GM19035 (cell line): ENCODE measurements around the gene WWTR1.

Source experiments
- ATAC-seq: cut with Tn5 transposase; IDR thresholded peaks from one replicate; pipeline ENCODE4 v1.9.1; 2021; ENCODE audit not compliant: unreplicated experiment

Gene WWTR1

GRCh38 chr3:149536429-149536828, 121.4 kb downstream of the WWTR1 start:
- ATAC-seq, result no peak

DNA sequence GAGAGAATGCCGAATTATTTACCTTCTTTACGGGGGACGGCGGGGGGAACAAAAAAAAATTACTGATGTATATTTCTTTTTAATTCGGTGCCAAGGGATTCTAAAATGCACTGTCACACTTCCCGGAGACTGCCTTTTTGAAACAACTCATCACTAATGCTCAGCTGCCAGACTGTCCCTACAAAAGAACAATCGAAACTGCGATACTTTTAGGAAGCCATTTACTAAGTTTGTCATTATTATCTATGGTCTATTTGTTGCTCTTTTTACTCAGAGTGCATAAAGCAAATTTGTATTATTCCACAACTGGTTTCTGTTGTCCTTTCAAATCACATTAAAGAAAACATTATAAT, 122.5 kb downstream of the WWTR1 start:
- no peak for ATAC-seq

DNA sequence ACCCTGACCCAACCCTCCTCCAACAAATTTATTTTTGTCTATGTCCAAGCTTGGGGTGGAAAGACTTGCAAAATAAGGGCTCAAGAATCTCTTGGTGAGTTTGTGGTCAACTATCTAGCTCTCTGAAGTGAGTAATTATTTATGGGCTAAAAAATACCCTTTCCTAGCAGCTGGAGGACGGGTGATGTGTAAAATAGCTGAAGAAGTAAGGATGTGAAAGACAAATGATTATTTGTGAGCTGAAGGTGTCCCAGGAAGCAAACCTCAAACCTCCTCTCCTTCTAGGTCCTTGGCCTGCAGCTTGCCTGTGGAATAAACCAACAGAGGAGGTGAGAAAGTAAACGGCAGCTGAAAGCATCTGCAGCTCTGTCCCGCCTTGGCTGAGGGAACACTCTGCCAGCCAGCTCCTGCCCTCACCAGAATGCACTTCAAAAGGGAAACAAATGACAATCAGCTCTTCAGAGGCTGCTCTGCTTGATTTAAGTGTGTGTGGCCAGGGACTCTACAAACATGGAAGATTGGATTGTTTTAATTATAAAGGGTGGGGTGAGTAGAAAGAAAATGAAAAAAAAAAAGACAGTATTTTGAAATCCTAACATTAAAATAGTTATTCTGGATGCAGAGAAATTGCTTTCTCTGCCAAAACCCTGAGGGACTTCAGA, 123.0 kb downstream of the WWTR1 start:
- ATAC-seq, result no peak

DNA sequence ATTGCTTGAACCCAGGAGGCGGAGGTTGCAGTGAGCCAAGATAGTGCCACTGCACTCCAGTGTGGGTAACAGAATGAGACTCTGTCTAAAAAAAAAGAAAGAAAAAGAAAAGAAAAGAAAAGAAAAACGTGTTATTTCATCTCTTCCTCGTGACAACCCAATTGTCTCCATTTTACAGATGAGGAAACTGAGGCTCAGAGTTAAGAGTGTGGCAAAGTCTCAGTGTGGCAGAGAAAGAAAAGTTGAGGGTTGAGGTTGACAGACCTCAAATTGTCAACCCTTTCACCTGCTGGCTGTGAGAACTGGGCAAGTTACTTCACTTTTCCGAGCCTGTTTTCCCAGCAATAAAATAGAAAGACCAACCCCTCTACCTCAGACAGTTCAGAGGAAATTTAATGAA, 123.7 kb downstream of the WWTR1 start:
- ATAC-seq, result no peak

GRCh38 chr3:149532489-149533180, 125.2 kb downstream of the WWTR1 start:
- peak; percentile 57 for ATAC-seq

DNA sequence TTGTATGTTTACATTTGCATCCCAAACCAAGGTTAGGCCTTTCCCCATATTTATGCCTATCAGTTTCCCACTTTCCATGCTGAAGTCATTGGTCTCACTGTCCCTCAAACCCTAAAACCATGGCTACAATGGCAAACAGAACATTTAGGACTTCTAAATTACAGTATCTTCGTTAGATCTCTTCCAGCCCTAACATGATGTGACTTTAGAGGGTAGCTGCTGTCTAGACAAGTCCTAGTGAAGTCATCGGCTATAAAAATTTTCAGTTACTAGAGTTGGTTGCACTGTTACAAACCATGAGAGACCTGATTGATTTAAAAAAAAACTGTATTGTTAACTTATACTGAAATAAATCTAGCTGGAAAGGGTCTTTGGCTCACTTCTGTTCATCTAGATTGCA, 128.7 kb downstream of the WWTR1 start:
- no peak for ATAC-seq

DNA sequence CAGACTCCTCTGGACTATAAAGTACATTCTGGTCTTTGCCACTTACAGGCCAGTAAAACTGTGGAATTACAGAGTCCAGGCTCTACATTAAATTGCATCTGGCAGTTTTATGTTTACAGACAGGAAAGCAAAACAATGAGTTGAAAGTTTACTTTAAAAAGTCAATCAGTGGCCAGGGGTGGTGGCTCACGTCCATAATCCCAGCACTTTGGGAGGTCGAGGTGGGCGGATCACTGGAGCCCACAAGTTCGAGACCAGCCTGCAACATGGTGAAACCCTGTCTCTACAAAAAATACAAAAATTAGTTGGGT, 129.5 kb downstream of the WWTR1 start:
- ATAC-seq, result no peak

GRCh38 chr3:149527531-149528339, 130.1 kb downstream of the WWTR1 start:
- no peak for ATAC-seq

DNA sequence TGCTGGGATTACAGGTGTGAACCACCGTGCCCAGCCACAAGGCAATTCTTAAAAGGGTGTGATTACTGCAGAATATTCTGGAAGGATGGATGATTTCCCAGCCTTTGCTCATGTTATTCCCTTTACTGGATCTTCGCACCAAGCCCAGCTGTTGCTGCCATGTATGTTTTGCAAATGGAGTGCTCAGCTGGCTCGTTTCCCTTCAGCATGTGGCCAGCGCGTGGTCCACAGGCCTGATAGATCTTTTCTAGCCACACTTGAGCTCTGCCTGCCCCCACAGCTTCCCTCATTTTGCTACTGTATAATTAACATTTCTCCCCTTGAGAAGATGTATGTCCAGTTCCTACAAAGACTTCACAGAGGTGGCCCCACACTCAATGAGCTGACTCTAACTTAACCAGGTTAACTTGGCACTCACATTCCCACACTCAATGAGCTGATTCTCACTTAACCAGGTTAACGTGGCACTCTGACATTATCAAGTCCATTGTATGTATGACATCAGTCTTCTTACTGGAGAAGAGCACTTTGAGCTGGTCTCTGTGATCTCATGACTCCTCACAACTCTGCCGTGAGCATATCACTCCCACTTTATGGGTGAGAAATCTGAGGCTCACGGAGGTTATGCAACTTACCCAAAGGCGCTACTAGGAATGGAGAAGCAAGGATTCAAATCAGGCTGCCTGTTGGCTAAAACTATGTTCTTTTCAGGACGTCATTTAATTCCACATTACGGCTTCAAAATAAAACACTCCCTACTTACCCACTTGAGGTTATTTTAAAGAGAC, 134.1 kb downstream of the WWTR1 start:
- no peak for ATAC-seq

GRCh38 chr3:149519912-149520311, 137.9 kb downstream of the WWTR1 start:
- no peak for ATAC-seq

GRCh38 chr3:149516920-149517319, 140.9 kb downstream of the WWTR1 start:
- ATAC-seq, result no peak

DNA sequence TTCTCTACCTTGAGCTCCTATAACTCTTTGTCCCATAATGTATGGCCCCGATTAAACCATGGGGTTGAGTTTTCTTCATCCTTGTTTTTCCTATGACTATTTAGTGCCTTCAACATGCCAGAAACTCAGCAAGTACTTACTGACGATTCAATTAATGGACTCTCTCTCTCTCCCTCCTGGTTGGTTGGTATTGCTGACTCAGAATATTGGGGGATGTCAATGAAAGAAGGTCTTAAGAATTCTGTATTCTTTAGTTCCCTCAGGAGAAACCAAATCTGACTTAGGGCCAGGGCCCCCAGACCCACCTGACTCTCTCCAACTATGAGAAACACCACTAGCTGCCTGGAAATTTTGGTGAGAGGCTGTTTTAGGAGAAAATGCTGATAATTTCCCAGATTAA, 142.6 kb downstream of the WWTR1 start:
- ATAC-seq, result no peak

DNA sequence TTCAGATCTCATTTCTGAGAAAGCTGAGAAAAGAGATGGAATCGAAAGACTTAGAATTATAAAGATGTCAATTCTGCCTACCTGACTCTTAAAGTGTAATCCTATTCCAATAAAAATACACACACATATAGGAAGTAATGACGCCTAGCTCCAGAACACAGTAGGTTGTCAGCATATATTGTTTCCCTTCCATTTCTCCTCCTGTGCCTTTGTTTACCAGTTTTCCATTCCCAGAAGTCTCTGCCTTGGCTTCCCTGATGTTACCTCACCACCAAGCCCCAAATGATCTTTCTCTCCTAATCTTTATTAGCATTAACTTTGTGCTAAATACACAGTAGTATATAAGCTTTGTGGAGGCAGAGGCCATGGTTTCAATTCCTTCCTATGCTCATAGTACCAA, 143.4 kb downstream of the WWTR1 start:
- ATAC-seq, result no peak

DNA sequence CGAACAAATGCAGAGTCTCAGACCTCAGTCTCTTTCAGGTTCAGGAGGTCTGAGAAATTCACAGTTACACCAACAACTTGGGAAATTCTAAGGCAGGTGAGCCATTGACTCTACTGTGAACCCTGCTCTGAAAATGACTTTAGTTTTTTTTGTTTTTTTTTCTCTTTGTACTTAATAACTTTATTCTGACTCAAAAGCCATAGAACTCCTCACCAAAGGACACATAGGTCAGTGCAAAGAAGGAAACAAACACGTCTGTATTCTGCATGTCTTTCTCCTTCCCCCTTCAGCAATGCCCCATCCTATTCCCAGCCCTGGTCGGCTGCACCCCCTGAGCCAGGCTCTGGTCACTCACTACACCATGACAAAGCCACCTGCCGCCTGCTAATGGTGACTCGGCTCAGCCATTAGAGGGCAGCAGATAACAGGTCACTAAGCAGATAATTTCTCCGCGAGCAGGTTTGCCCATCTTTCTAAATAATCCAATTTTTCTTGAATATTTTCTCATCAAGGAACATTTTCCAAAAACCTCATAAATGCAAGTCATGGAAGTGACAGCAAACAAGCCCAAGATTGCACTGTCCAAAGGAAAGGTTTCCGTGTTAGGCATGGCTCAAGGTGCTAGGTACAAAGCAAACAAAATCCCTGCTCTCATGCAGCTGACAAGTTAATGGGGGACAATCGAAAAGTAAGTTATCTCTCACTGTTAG, 145.6 kb downstream of the WWTR1 start:
- peak; percentile 80 for ATAC-seq

- no peak for ATAC-seq
Measured at GRCh38 chr3:149511040-149511626, 146.7 kb downstream of the WWTR1 start.

DNA sequence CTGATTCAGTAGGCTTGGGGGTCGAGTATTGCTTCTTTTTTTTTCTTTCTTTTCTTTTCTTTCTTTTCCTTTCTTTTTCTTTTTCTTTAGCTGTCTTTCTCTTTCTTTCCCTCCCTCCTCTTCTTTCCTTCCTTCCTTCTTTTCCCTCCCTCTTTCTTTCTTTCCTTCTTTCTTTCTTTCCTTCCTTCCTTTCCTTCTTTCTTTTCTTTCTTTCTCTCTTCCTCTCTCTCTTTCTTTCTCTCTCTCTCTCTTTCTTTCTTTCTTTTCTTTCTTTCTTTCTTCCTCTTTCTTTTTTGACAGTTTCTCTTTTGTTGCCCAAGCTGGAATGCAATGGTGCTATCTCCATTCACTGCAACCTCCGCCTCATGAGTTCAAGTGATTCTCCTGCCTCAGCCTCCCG, 147.3 kb downstream of the WWTR1 start:
- ATAC-seq, result no peak

- no peak for ATAC-seq
Measured at GRCh38 chr3:149509526-149509925, 148.3 kb downstream of the WWTR1 start.

DNA sequence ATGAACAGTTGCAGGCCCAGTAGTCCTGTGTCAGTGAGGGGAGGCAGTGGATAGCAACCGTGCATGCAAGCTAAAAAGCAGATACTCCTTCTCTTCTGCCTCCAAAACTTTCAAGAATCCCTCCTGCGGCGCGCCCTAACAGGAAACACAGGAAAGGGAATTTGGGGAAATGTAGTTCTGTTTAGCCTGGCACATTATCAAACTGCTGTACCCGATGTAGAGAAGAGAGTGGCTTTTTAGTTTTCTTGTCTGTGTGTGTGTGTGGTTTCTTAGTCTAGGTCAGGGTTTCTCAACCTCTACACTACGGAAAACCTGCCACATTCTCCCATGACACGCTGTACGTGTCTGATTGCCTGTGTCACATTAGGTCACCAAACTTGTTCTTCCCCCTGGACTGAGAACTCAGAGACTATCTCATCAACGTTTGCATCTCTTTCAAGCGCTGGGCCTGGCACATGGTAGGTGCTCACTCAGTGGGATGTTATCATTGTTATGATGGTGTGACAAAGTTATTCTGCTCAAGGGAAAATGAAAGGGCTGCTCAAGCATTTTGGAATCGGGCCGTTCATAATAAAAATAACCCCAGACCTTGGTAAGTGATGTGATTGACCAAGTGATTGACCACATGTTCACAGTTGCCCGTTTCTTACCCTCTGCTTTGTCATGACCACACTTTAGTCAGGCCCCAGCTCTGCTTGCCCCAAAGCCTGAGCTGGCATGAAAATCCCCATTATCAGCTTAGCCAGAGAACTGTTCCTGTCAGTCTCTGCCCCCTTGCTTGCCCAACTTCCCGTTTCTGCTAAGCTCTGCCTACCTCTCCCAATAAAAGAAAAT, 150.1 kb downstream of the WWTR1 start:
- no peak for ATAC-seq

DNA sequence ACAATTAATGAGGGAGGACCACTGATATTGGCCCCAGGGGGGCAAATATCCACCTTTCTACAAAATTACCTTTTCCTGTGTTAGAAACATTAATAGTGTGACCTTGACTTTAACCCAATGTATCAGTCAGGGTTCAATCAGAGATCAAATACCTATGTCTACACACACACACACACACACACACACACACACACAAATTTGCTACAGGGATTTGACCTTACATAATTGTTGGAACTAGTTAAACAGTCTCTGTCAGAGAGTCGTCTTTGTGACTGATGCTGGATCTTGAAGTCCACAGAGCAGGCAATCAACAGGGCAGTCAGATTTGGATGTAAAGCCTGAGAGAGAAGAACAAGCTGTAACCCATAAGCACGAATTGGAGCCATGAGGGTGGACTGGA, 150.9 kb downstream of the WWTR1 start:
- ATAC-seq, result no peak

DNA sequence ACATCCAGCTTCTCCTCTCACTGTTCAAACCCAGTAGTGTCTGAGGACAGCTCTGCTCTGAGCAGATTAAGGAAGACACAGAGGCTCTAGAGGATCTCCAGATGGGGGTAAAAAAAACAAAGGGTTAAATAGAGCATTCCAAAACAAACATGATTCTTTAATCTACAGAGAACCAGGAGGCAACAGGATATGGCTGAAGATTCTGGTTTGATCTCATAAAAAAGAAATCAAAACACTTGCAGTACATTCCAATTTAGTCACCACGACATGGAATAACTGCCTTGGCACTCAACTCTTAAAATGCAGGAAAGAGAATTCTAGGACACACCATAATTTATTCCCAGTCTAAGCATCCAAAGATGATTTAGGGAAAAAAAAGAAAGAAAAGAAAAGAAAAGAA, 151.3 kb downstream of the WWTR1 start:
- no peak for ATAC-seq
